OCI-M2 (cell line): ENCODE results near the gene LDLR.
"Not testable (repeated sequence)": the region's sequence is repeated elsewhere in the genome, so short reads cannot be mapped to it uniquely, and the experiment has no call there.

Source experiments
- DNase-seq: peaks from one replicate; lab custom pipeline; 2025; ENCODE audit not compliant: unreplicated experiment; lab: John Stamatoyannopoulos, UW

LDLR gene

DNA sequence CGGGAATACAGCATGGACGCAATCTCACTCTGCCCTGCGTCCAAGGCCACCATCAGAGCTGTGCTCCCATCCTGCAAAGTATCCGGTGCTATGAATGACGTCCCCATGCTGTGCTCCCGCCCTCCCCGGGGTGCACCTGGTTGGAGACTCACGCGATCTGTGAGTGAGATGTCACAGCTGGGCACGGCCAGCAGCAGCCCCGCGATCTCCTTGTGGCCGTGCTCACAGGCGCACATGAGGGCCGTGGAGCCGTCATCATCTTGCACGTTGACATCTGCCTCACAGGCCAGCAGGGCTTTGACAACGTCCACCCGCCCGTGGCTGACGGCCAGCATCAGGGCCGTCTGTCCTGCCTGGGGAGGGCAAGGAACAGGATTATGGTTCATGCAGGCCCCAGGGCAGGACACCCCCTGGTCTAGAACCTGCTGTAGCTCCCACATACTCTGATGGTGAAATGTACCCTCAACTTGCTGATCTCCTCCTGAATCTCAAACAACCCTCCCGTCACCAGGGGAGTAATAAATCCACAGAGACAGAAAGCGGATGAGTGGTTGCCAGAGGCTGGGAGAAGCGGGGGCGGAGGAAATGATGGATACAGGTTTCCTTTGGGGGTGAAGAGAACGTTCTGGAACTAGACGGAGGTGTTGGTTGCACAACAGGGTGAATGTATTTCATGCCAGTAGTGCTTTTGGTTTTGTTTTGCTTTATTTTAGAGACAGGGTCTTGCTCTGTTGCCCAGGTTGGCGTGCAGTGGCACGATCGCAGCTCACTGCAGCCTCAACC is 80.8 kb downstream of the LDLR start:
- no peak for DNase-seq

- DNase-seq = no peak
These were observed 81.9 kb downstream of the LDLR start for GRCh38 chr19:11171144-11171543.

- no peak for DNase-seq
These were observed 83.3 kb downstream of the LDLR start for GRCh38 chr19:11172576-11172975.

DNA sequence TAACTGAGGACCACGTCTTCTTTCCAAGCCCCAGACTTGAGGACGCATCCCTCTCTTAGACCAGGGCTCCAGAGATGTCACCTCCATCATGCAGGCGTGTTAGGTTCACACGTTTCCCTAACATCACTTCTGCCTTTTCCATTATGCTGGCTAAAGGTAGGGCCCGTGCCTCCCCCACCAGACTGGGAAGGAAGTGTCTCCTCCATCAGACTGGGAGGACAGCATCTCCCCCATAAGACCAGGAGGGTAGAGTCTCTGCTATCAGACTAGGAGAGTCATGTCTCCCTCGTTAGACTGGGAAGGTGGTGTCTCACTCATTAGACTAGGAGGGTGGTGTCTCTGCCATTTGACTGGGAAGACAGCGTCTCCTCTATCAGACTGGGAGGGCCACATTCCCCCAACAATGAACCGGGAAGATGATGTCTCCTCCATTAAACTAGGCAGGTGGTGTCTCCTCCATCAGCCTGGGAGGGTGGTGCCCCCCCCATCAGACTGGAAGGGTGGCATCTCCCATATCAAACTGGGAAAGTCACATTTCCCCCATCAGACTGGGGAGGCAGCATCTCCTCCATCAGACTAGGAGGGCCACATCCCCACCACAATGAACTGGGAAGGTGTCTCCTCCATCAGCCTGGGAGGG is 84.4 kb downstream of the LDLR start:
- no peak for DNase-seq

- no peak for DNase-seq
These were observed 85.1 kb downstream of the LDLR start for GRCh38 chr19:11174336-11174735.

GRCh38 chr19:11175920-11176319 is 86.7 kb downstream of the LDLR start:
- DNase-seq = no peak

DNA sequence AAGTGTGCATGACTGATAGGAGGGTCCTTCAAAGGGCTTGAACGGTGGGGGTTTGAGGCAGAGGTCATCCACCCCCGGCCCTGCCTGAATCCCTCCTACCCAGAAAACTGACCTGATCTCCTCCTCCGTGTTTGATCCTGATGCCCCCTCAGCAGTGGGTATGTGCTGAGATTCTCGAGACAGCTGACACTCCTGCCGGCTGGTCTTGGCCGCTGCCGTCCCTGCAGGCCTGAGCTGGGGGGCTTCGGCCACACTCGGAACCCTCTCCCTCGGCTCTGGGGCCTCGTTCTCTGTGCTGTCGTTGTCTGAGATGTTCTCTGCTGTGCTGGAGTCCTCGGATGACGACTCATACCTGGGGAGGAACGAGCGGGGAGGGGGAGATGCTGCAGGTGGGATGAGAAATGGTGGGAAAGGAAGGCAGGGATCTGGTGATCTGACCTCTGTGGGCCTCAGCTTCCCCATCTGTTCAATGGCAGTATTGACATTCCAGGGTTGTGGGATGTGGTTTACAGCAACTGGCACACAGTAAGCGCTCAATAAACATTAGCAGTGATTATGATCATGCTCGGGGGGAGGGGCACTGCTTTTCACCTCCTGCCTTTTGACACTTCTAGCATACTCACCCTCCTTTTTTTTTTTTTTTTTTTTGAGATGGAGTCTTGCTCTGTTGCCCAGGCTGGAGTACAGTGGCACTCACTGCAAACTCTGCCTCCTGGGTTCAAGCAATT is 87.4 kb downstream of the LDLR start:
- no peak for DNase-seq

DNA sequence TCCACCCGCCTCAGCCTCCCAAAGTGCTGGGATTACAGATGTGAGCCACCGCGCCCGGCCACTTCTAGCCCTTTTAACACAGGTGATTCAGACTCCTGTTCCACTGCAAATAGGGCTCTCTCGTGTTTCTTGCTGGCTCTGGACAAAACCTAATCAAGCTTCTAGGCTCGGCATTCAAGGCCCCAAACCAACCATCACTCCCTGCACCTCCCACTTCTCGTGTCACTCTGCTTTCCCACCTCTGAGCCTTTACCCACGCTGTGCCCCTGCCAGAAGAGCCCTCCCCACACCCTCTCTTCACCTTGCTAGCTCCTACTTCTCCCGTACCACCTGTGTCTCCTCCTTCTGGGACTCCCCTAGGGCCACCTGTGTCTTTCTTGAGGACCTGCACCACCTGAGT is 88.3 kb downstream of the LDLR start:
- no peak for DNase-seq

- DNase-seq = not testable (repeated sequence)
These were observed 89.8 kb downstream of the LDLR start for GRCh38 chr19:11179145-11179465.

- no peak for DNase-seq
These were observed 90.5 kb downstream of the LDLR start for GRCh38 chr19:11179716-11180297.

DNA sequence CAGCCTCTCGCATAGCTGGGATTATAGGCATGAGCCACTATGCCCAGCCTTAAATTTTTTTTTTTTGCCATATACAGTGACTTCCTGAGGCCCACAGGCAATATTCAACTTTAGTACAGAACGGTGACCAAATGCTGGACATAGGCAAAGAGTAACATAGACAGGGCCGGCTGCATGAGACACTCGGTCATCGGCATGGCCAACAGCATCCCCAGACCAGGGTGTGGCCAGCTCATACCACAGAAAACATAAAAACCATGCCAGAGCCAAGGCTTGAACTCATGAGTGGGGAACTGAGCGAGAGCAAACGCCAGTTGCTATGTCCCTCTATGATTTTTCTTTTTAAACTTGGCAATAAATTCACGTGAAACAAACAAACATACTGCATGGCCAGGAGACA is 91.1 kb downstream of the LDLR start:
- DNase-seq = no peak

GRCh38 chr19:11180975-11181374 is 91.7 kb downstream of the LDLR start:
- DNase-seq = not testable (repeated sequence)

- DNase-seq = no peak
These were observed 92.2 kb downstream of the LDLR start for GRCh38 chr19:11181488-11181887.
